ENCODE results near the gene ORMDL1. TPM values are rescaled to one million over a fixed set of nuclear protein-coding genes. Genes with fewer than 3 reads are reported as not detected.
"Not testable (repeated sequence)": the region's sequence is repeated elsewhere in the genome, so short reads cannot be mapped to it uniquely, and the experiment has no call there.

The ORMDL1 gene
- total RNA-seq, 4 donors from 2014 or later = 33.5 to 70.5 (median 53.8) TPM

- ATAC-seq = no peak
- peak overlapping the region; percentile 84 to 91 (median 87) for H3K27ac ChIP-seq
- WGBS, 2 donors (ENCODE audit: low coverage in 1 of 2) = 0% methylated on average over 1 to 7 of the region's 7 CpGs
- H3K4me1 ChIP-seq = peaks cover 0 to 20% (median 5%) of the 10 kb centered on the region in 3 donors
- no peaks in the 10 kb centered on the region for H3K9me3 ChIP-seq
- TF ChIP-seq POLR2AphosphoS5 (IDR thresholded peaks at IDR 0.05) = no peak
- TF ChIP-seq EP300 (IDR thresholded peaks at IDR 0.05) = no peak
- TF ChIP-seq POLR2A (IDR thresholded peaks at IDR 0.05) = no peak
- TF ChIP-seq CTCF (IDR thresholded peaks at IDR 0.05) = no peak
- H3K27me3 ChIP-seq = no peaks in the 10 kb centered on the region
- H3K4me3 ChIP-seq = peak overlapping the region; percentile 66 to 71
- H3K36me3 ChIP-seq = peaks cover 0 to 8% of the 10 kb centered on the region in 2 donors
Measured at GRCh38 chr2:189762229-189762550, 21.9 kb downstream of the ORMDL1 start.

- not testable (repeated sequence) for H3K27me3 ChIP-seq, H3K9me3 ChIP-seq, ATAC-seq, H3K36me3 ChIP-seq, H3K27ac ChIP-seq, H3K4me3 ChIP-seq
- peaks cover 0 to 20% (median 5%) of the 10 kb centered on the region in 3 donors for H3K4me1 ChIP-seq
- no CpG with 5 or more reads among the region's 19 CpGs for WGBS, 2 donors (ENCODE audit: low coverage in 1 of 2)
Measured at GRCh38 chr2:189760154-189760553, 24.0 kb downstream of the ORMDL1 start.

GRCh38 chr2:189756311-189756952 lies 27.7 kb downstream of the ORMDL1 start:
- Histone ChIP-seq H3K27ac (no peak overlapping the region), H3K4me3 (no peak overlapping the region), H3K9me3 (no peaks in the 10 kb centered on the region), H3K4me1 (peaks cover 0 to 4% (median 0%) of the 10 kb centered on the region in 3 donors), H3K36me3 (peaks cover 0 to 42% of the 10 kb centered on the region in 2 donors), H3K27me3 (no peaks in the 10 kb centered on the region)
- TF ChIP-seq CTCF (IDR thresholded peaks at IDR 0.05) (no peak), EP300 (IDR thresholded peaks at IDR 0.05) (no peak), POLR2AphosphoS5 (IDR thresholded peaks at IDR 0.05) (no peak), POLR2A (IDR thresholded peaks at IDR 0.05) (no peak)
- no peak for ATAC-seq
- WGBS, 2 donors (ENCODE audit: low coverage in 1 of 2) = 56 to 95% methylated on average over 2 of the region's 2 CpGs

GRCh38 chr2:189751080-189751658 lies 33.0 kb downstream of the ORMDL1 start:
- Histone ChIP-seq H3K4me1 (no peaks in the 10 kb centered on the region), H3K27me3 (no peaks in the 10 kb centered on the region), H3K9me3 (no peaks in the 10 kb centered on the region), H3K27ac (no peak overlapping the region), H3K4me3 (no peak overlapping the region), H3K36me3 (peaks cover 0 to 76% of the 10 kb centered on the region in 2 donors)
- WGBS, 2 donors (ENCODE audit: low coverage in 1 of 2) = 82% methylated on average over 8 to 9 of the region's 10 CpGs
- no peak for ATAC-seq
- peak; percentile 25 to 55 (median 47) for TF ChIP-seq CTCF (IDR thresholded peaks at IDR 0.05)
- TF ChIP-seq POLR2AphosphoS5 (IDR thresholded peaks at IDR 0.05) = no peak
- TF ChIP-seq EP300 (IDR thresholded peaks at IDR 0.05) = no peak
- no peak for TF ChIP-seq POLR2A (IDR thresholded peaks at IDR 0.05)

GRCh38 chr2:189729430-189729829 lies 54.7 kb downstream of the ORMDL1 start:
- Histone ChIP-seq H3K9me3 (no peaks in the 10 kb centered on the region), H3K27ac (no peak overlapping the region), H3K4me3 (no peak overlapping the region), H3K27me3 (no peaks in the 10 kb centered on the region), H3K36me3 (peaks cover 0 to 31% of the 10 kb centered on the region in 2 donors), H3K4me1 (no peaks in the 10 kb centered on the region)
- 70 to 100% methylated on average over 1 to 3 of the region's 3 CpGs for WGBS, 2 donors (ENCODE audit: low coverage in 1 of 2)
- TF ChIP-seq CTCF (IDR thresholded peaks at IDR 0.05) (no peak), POLR2AphosphoS5 (IDR thresholded peaks at IDR 0.05) (no peak), POLR2A (IDR thresholded peaks at IDR 0.05) (no peak)
- ATAC-seq = no peak

All from gastroesophageal sphincter (tissue), 4 donors.